Ectodermal cell (in vitro differentiated cells): Measurements from ENCODE around the gene F12.
"Not testable (repeated sequence)": the region's sequence is repeated elsewhere in the genome, so short reads cannot be mapped to it uniquely, and the experiment has no call there.

Source experiments
- H3K27ac ChIP-seq: 2 replicates; pipeline ENCODE4 v1.7.0; 2013; ENCODE audit warnings: mild to moderate bottlenecking, low read depth, low read length; ENCODE audit not compliant: insufficient read depth, poor library complexity, severe bottlenecking
- H3K27me3 ChIP-seq: 2 replicates; pipeline ENCODE4 v1.7.0; 2013; ENCODE audit warnings: mild to moderate bottlenecking, low read length; ENCODE audit not compliant: insufficient read depth, control insufficient read depth, poor library complexity, severe bottlenecking
- H3K36me3 ChIP-seq: one replicate; pipeline ENCODE4 v1.7.0; 2013; ENCODE audit warnings: low read length; ENCODE audit not compliant: control insufficient read depth, insufficient read depth
- H3K4me1 ChIP-seq: one replicate; pipeline ENCODE4 v1.7.0; 2013; ENCODE audit warnings: low read length; ENCODE audit not compliant: control insufficient read depth, insufficient read depth
- H3K4me3 ChIP-seq: 2 replicates; pipeline ENCODE4 v1.7.0; 2013; ENCODE audit warnings: low read depth, low read length, control low read depth; ENCODE audit not compliant: insufficient read depth
- H3K9me3 ChIP-seq: 2 replicates; pipeline ENCODE4 v1.7.0; 2013; ENCODE audit warnings: mild to moderate bottlenecking, low read length, moderate library complexity; ENCODE audit not compliant: control insufficient read depth
- WGBS, 2 experiments: methylation state at CpG; one replicate each; pipeline ENCODE4 v1.1.7; 2013; ENCODE audit warnings: missing lambda C conversion rate in 2 of 2; 5-methylcytosine and 5-hydroxymethylcytosine counted together

The F12 gene

GRCh38 chr5:177367323-177367848, 42.0 kb downstream of the F12 start:
- peaks cover 34% of the 10 kb centered on the region for H3K27me3 ChIP-seq
- no peaks in the 10 kb centered on the region for H3K9me3 ChIP-seq
- peaks cover 30% of the 10 kb centered on the region for H3K4me1 ChIP-seq
- H3K27ac ChIP-seq, result no peak overlapping the region
- 35 to 37% methylated on average over 46 of the region's 46 CpGs for WGBS, 2 experiments
- no peaks in the 10 kb centered on the region for H3K36me3 ChIP-seq
- peak overlapping the region; percentile 43 for H3K4me3 ChIP-seq

- Histone ChIP-seq H3K27me3 (peaks cover 34% of the 10 kb centered on the region), H3K4me1 (peaks cover 33% of the 10 kb centered on the region), H3K27ac (peak overlapping the region; percentile 61), H3K4me3 (peak overlapping the region; percentile 43), H3K36me3 (no peaks in the 10 kb centered on the region), H3K9me3 (no peaks in the 10 kb centered on the region)
- WGBS, 2 experiments, result 1% methylated on average over 36 of the region's 36 CpGs
These were observed 42.6 kb downstream of the F12 start for GRCh38 chr5:177366528-177367322.

GRCh38 chr5:177365845-177366527, 43.4 kb downstream of the F12 start:
- Histone ChIP-seq H3K9me3 (no peaks in the 10 kb centered on the region), H3K27me3 (peaks cover 34% of the 10 kb centered on the region), H3K27ac (no peak overlapping the region), H3K36me3 (no peaks in the 10 kb centered on the region), H3K4me3 (no peak overlapping the region), H3K4me1 (peaks cover 28% of the 10 kb centered on the region)
- 58 to 63% methylated on average over 14 of the region's 14 CpGs for WGBS, 2 experiments

GRCh38 chr5:177364159-177364962, 45.0 kb downstream of the F12 start:
- no peaks in the 10 kb centered on the region for H3K36me3 ChIP-seq
- H3K4me3 ChIP-seq, result no peak overlapping the region
- H3K4me1 ChIP-seq, result peaks cover 28% of the 10 kb centered on the region
- peaks cover 34% of the 10 kb centered on the region for H3K27me3 ChIP-seq
- no peaks in the 10 kb centered on the region for H3K9me3 ChIP-seq
- WGBS, 2 experiments, result 85% methylated on average over 11 of the region's 11 CpGs
- no peak overlapping the region for H3K27ac ChIP-seq

GRCh38 chr5:177363565-177363964, 45.8 kb downstream of the F12 start:
- Histone ChIP-seq H3K4me3 (peak overlapping the region; percentile 38), H3K27me3 (peaks cover 33% of the 10 kb centered on the region)
- 57 to 60% methylated on average over 9 of the region's 10 CpGs for WGBS, 2 experiments

GRCh38 chr5:177362610-177363507, 46.5 kb downstream of the F12 start:
- peak overlapping the region; percentile 38 for H3K4me3 ChIP-seq
- WGBS, 2 experiments, result 6 to 7% methylated on average over 59 of the region's 59 CpGs

More at GRCh38 chr5:177363565-177363964, 45.8 kb downstream of the F12 start:
- Histone ChIP-seq H3K27ac (no peak overlapping the region), H3K9me3 (no peaks in the 10 kb centered on the region), H3K4me1 (peaks cover 28% of the 10 kb centered on the region), H3K36me3 (no peaks in the 10 kb centered on the region)

GRCh38 chr5:177362292-177362609, 47.1 kb downstream of the F12 start:
- Histone ChIP-seq H3K27me3 (peaks cover 20% of the 10 kb centered on the region), H3K27ac (no peak overlapping the region), H3K9me3 (no peaks in the 10 kb centered on the region), H3K4me3 (no peak overlapping the region), H3K36me3 (no peaks in the 10 kb centered on the region), H3K4me1 (peaks cover 22% of the 10 kb centered on the region)
- 68 to 69% methylated on average over 8 of the region's 8 CpGs for WGBS, 2 experiments

More at GRCh38 chr5:177362610-177363507, 46.5 kb downstream of the F12 start:
- Histone ChIP-seq H3K27me3 (peaks cover 26% of the 10 kb centered on the region), H3K27ac (no peak overlapping the region), H3K4me1 (peaks cover 28% of the 10 kb centered on the region), H3K9me3 (no peaks in the 10 kb centered on the region), H3K36me3 (no peaks in the 10 kb centered on the region)

- H3K27me3 ChIP-seq, result peaks cover 20% of the 10 kb centered on the region
- no peaks in the 10 kb centered on the region for H3K36me3 ChIP-seq
- no peaks in the 10 kb centered on the region for H3K9me3 ChIP-seq
- H3K4me3 ChIP-seq, result no peak overlapping the region
- no peak overlapping the region for H3K27ac ChIP-seq
- H3K4me1 ChIP-seq, result peaks cover 22% of the 10 kb centered on the region
- WGBS, 2 experiments, result 88 to 93% methylated on average over 6 of the region's 6 CpGs
These were observed 47.7 kb downstream of the F12 start for GRCh38 chr5:177361418-177362291.

GRCh38 chr5:177360740-177361139, 48.6 kb downstream of the F12 start:
- peaks cover 20% of the 10 kb centered on the region for H3K27me3 ChIP-seq
- WGBS, 2 experiments, result 88 to 92% methylated on average over 7 of the region's 7 CpGs
- H3K4me3 ChIP-seq, H3K27ac ChIP-seq, H3K36me3 ChIP-seq, H3K9me3 ChIP-seq: not testable (repeated sequence)
- H3K4me1 ChIP-seq, result peaks cover 14% of the 10 kb centered on the region
